Hindlimb muscle (tissue), 1 donor: ENCODE results near the gene CDHR5. TPM values are rescaled to one million over a fixed set of nuclear protein-coding genes. Genes with fewer than 3 reads are reported as not detected.
"Not testable (repeated sequence)": the region's sequence is repeated elsewhere in the genome, so short reads cannot be mapped to it uniquely, and the experiment has no call there.

Experiments used
- DNase-seq: peaks from one replicate; pipeline ENCODE4 v3.0.0-alpha.2; 2013
- polyA plus RNA-seq: library from polyadenylated mRNA; unstranded; fragments of 120-200 nt; gene quantifications from one replicate; pipeline ENCODE4 v1.2.1, GENCODE V29; 2013; ENCODE audit not compliant: insufficient read length

Gene CDHR5, protein sequence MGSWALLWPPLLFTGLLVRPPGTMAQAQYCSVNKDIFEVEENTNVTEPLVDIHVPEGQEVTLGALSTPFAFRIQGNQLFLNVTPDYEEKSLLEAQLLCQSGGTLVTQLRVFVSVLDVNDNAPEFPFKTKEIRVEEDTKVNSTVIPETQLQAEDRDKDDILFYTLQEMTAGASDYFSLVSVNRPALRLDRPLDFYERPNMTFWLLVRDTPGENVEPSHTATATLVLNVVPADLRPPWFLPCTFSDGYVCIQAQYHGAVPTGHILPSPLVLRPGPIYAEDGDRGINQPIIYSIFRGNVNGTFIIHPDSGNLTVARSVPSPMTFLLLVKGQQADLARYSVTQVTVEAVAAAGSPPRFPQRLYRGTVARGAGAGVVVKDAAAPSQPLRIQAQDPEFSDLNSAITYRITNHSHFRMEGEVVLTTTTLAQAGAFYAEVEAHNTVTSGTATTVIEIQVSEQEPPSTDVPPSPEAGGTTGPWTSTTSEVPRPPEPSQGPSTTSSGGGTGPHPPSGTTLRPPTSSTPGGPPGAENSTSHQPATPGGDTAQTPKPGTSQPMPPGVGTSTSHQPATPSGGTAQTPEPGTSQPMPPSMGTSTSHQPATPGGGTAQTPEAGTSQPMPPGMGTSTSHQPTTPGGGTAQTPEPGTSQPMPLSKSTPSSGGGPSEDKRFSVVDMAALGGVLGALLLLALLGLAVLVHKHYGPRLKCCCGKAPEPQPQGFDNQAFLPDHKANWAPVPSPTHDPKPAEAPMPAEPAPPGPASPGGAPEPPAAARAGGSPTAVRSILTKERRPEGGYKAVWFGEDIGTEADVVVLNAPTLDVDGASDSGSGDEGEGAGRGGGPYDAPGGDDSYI
- polyA plus RNA-seq, result 4.1 TPM

DNA sequence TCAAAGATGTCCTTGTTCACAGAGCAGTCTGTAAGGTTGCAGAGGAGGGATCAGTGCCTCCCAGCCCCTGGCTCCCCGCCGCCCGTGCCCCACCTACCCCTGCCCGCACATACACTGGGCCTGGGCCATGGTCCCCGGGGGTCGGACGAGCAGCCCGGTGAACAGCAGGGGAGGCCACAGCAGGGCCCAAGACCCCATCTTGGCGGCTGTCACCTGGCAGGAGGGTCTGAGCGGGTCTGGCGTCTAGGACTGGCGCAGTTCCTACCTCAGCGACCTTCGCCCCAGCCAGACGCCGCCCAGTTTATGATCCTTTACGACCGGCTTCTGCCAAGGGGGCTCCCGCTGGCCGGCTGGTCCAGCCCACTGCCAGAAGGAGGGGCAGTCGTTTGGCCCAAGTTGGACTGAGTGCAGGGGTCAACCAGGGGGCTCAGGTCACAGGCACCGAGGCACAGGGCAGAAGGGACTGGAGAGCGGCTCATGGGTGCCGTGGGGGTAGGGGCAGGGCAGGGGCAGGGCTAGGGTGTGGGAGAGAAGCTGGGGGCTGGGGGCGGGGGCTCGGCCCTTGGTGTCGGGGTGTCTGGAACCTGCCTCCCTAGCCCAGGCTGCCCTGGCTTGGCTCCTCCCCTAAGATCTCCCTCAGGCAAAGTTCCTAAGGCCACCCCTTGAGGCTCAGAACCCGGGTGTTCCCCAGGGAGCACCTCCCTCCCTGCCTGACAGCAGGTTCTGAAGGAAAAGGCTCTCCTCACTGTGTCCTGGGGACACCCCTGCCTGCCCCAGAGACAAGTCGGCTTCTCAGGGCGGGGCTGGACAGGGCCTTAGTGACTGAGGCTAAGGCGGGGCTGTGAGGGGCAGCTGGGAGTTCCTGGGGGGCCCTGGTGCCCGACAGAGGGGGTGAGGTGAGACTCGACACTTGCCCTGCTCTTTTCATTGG lies at the start of gene CDHR5:
Gene CDHR5 (minus strand): TSS at position 251 of the 931 bp plus-strand sequence. CDS start 53 bp downstream, at position 198.
- DNase-seq, result no peak

DNA sequence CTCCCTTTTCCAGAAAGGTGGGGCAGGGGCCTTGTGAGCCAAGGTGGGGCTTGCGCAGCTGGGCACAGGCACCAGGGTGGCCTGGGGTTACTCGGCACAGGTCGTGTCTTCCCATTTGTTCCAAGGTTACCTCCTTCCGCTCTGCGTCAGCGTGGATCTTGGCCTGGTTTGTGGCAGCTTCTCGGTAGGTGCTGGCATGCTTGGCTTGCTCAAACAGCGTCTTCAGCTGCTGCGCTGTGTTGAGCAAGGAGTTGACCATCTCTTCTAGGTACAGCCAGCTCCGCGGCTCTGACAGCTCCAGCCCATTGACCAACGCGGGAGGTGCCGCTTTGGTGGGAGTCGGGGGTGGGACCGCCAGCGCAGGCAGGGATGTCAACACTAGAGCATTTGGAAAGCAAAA lies 49.7 kb upstream of the CDHR5 start:
- no peak for DNase-seq

DNA sequence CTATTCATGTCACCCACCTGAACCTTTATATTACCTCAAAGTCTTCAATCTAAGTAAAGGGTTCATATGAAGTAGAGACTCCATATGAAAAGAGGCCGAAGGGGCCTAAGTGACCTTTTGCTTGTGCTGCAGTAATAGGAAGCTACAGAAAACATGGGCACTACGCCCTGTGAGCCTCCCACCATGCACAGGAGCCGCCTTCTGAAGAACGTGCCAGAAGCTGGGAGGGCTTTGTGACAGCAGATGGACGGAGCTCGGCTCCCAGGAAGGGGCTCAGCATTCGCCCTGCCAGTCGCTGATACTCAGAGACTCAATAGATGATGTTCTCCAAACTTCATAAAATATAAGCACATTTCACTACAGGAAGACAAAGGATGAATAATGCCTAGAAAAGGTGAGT lies 49.1 kb upstream of the CDHR5 start:
- DNase-seq, result no peak

DNA sequence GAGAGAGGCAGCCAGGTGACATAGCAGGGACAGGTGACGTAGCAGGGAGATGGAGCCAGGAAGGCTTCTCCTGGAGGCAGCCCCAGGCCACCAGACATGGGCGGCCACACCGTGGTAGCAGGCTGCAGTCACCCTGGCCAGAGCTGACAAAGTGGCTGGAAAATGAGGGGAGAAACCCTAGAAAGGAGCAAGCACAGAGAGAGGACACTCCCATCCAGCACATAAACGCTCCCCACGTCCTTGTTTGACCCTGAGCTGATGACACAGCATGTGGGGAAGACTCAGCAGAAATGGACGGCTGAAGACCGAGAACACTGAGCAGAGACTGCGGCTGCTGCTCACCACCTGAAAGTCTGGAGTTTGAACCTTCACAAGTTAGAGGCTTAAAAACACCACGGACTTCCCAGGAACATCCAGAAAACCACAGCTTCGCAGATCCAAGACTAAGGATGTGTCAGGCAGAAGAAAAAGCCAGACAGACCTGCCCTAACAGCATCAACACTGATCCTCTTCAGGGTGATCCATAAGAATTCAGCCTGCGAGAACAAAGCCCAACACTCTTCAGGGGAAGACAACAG lies 41.0 kb upstream of the CDHR5 start:
- no peak for DNase-seq

DNA sequence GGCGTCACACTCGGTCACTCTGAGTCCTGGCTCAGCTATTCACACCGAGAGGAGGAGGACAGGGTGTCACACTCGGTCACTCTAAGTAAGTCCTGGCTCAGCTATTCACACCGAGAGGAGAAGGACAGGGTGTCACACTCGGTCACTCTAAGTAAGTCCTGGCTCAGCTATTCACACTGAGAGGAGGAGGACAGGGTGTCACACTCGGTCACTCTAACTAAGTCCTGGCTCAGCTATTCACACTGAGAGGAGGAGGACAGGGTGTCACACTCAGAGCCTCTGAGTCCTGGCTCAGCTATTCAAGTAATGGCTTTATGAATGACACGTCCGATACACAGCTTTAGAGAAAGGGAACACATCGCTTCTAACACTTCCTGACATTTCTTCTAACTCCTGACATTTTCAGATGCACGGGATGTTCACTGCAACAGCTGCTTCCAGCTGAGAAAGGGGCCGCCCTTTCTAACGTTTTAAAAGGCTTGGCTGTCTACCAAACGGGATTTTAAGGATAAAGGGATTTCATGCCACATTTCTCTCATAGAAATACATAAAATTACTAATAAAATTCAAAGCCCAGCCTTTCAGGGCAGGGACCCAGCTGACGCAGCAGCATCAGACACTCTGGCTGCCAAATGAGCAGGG lies 40.4 kb upstream of the CDHR5 start:
- peak; percentile 34 for DNase-seq

DNA sequence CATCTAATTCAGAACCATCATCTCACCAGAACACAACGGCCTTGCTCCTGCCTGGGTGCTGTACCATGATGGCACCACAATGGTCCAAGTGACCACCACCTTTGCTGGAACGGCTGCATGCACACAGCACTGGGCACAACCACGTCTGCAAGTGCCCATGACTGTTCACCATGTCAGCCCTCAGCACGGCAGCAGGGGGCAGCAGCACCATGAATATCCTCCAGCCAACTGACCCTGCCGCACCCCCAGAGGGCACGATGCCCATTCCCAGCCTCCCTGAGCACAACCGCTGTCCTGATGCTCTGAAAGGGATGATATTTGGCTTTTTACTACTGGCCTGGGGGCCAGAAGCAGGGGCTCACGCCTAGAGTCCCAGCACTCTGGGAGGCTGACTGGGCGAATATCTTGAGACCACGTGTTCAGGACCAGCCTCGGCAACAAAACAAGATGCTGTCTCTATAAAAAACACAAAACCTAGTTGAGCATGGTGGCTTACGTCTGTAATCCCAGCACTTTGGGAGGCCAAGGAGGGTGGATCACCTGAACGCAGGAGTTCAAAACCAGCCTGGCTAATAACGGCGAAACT lies 38.0 kb upstream of the CDHR5 start:
- DNase-seq, result no peak

DNA sequence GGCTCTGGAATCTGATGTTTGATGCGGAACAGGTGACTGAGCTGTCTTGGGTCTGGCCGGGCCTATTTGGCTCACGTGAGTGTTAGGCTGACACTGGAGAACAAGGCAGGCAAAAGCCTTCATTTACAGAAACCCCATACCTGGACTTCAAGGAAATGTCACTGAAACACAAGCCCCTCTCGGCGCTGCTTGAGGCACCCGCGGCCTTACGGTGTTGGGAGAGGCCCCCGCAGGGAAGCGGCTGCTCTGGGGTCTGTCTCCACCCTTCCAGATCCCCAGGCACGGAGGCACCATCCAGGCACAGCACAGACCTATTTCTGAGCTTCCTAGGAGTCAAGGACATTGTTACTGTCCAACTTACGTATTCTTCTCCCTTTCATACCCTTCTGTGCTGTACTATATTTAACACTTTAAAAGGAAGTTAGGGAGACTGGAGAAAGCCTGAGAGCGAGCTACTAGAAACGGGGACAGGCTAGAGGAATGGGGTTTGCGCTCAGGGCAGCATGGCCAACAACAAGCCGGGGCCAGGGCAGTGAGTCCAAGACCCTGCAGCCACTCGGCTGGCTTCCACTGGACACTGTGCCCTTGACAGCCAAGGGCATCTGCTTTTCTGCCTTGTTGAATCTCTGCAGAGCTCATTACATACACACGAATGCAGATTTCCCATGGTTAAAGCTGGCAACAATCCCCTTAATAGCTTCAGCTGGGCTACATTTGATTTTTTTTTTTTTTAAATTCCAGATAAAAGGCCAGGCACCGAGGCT lies 36.1 kb upstream of the CDHR5 start:
- DNase-seq, result no peak

DNA sequence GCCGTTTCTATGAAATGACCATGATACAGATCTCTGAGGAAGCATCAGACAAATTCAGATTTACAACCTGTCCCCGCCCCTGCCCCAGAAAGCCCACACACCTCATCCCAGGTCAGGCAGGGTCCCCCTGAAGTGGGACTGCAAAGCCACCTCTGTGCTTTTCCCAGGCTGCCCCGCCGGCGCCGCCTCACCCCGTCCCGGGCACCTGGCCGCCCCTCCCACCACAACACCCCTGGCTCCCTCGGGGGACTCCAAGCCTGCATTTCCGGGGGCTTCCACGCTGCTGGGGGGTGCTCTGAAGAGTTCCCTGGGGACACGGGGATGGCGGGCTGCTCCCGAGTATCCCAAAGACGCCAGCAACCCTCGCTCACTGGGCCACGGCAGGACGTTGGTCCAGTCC lies 35.5 kb upstream of the CDHR5 start:
- DNase-seq, result no peak

DNA sequence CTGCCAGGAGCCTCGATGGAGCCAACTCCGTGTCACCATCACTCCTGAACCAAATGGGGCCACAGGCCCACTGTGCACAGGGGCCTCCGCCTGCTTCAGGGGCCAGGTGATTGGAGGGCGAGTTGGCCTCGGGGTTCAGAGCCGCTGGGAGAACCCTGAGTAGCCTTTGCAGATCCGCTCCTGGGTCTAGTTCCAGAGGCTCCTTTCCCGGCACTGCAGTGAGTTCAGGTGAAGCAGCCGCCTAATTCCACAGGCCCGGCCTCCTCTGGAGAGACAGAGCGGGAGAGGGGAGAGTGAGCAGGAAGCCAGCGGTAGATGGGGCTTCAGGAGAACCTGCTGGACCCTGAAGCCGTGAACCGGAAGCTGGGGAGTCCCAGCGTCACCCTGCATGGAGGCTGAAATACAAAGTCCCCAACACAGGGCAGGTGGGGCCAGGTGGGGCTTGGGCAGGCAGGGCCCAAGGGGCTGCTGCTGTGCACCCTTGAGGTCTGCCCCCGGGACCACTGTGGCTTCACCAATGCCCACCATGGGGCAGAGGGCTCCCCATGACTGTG lies 34.9 kb upstream of the CDHR5 start:
- no peak for DNase-seq

DNA sequence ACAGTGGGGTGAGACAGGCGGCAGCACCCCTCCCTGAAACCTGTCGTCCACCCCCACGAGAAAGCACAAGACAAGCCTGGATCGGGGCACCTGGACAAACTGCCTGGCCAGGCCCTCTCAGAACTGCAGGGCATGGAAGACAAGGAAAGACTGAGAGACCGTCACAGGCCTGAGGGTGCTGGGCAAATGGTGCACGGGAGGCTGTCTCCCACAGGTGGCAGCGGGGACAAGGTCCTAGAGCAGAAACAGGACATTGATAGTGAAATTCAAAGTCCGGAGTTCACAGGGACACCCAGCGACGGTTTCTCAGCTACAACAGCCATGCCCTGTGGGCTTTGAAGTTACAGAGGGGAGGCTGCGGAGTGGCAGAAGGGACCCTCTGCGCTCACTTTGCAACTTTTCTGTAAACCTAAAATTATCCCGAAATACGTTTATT lies 33.0 kb upstream of the CDHR5 start:
- no peak for DNase-seq

DNA sequence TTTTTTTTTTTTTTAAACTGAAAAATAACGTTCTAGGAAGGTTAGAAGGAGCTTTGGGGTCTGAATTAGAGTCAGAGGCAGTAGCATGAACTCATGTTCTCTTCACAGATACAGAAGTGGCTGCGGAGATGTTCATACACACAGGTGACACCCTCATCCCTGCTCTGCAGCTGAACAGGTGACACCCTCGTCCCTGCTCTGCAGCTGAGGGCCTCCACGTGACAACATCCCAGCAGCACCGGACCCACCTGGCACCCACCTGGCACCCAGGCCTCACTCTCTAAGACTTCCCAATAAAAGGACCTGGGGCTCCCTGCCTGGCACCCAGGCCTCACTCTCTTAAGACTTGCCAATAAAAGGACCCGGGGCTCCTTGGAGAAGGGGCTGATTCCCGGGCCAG lies 32.1 kb upstream of the CDHR5 start:
- no peak for DNase-seq

DNA sequence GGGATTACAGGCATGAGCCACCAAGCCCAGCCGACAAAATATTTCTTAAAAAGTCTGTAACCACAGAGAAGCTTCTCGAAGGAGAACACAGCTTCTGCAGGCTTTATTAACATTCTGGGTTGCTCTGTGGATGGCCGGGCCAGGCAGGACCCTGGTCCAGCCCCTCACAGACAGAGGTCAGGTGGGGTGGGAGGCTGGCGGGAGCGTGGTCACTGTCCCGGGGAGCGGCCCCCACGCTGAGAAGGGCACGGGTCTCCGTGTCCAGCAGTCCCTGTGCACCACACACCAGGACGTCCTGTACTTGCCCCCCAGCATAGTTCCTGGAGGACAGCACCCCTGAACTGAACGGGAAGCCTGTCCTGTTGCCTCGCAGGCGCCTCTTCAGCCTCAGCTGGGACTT lies 31.7 kb upstream of the CDHR5 start:
- no peak for DNase-seq

DNA sequence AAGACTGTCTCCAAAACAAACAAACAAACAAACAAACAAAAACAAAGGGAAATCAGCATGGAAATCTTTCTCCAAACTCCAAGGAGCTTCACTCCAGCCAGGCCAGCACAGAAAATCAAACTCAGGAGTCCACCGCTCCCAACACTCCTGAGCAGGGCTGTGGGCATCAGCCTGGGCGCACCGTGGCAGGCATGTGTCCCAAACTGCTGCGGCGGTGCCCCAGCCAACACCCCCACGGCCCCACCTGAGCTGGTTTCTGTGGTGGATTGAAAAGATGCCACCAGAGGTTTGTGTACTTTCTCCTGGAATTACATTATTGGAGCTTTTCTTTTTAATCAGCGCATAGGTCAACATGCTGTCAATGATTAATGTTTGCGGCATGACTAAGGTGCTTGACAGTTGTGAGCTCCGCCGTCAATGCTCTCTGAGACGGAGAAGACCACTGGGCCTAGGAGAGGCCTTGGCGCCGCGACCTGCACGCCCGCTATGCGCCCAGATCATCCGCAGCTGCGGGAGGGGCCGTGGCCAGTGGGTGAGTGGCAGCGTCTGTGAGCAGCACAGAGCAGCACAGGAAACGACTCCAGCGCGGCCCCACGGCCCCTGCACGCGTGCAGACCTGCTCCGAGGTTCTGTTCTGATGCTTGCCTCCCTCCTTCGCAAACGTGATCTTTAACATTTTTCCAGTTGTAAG lies 30.4 kb upstream of the CDHR5 start:
- no peak for DNase-seq

DNA sequence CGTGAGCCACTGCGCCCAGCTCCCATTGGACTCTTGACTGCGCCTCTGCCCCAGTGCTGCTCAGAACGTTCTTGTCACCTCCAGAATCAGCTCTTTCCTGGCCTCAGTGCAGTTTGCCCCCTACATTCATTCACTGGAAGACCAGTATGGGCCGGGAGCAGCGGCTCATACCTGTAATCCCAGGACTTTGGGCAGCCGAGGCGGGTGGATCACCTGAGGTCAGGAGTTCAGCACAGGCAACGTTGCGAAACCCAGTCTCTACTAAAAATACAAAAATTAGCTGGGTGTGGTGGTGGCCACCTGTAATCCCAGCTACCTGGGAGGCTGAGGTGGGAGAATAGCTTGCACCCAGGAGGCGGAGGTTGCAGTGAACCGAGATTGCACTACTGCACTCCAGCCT lies 29.7 kb upstream of the CDHR5 start:
- not testable (repeated sequence) for DNase-seq

DNA sequence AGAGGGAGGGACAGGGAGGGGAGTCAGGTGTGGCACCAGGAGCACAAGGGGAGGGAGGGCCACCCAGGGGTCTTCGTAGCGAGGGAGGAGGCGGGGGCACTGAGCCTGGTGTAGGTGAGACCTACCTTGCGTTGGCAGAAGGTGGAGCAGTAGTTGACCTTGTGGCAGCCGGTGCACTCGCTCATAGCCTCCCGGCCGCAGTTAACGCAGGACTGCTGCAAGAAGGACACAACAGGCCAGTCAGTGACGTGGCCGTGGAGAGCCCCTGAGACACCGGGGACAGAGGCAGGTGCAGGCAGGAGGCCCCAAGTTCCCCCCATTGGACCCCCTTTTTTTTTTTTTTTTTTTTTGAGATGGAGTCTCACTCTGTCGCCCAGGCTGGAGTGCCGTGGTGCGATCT lies 29.1 kb upstream of the CDHR5 start:
- DNase-seq, result no peak

DNA sequence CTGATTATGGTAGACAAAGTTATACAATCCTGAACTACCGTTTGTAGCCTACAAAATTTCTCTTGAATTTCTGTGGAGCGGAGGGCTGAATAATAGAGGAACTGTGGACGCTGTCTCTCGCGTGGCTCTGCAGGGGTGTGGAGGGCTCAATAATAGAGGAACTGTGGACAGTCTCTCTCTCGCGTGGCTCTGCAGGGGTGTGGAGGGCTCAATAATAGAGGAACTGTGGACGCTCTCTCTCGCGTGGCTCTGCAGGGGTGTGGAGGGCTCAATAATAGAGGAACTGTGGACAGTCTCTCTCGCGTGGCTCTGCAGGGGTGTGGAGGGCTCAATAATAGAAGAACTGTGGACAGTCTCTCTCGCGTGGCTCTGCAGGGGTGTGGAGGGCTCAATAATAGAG lies 28.4 kb upstream of the CDHR5 start:
- DNase-seq, result not testable (repeated sequence)

DNA sequence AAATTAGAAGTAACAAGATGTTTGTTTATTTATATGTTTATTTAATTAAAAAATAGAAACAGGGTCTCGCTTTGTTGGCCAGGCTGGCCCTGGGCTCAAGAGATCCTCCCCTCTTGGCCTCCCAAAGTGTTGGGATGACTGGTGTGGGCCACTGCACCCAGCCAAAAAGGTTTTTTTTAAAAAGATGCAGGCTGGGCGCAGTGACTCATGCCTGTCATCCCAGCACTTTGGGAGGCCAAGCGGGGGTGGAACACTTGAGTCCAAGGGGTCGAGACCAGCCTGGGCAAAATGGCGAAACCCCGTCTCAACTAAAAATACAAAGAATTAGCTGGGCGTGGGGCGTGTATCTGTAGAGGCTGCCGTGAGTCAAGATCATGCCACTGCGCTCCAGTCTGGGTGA lies 25.7 kb upstream of the CDHR5 start:
- no peak for DNase-seq

DNA sequence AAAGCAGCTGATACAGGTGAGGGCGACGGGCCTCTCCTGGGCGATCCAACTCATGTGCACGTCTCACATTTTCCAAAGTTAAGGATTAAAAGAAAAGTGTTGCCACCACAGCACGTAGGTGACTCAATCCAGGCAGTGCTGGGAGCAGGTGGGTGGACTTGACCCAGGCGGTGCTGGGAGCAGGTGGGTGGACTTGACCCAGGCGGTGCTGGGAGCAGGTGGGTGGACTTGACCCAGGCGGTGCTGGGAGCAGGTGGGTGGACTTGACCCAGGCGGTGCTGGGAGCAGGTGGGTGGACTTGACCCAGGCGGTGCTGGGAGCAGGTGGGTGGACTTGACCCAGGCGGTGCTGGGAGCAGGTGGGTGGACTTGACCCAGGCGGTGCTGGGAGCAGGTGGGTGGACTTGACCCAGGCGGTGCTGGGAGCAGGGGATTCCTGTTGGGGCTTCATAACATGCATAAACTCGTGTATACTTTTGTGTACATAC lies 23.0 kb upstream of the CDHR5 start:
- not testable (repeated sequence) for DNase-seq

DNA sequence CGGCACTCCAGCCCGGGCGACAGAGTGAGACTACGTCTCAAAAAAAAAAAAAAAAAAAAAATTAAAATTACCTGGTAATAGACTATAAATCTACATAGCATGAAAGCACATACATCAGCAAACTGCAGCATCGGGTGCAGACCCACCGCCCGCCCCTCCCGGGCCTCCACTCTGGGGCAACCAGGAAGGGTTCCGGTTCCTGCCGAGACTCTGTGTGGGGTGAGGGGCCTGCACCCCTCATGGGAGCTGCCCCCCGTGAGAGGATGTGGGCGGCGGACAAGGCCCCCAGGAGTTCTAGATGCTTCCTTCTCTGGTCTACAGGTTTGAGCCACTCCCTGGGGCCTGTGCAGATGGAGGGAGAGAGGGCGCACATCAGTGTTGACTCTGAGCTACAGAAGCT lies 21.5 kb upstream of the CDHR5 start:
- no peak for DNase-seq
